ENCODE data around the gene RANBP9.

DNA sequence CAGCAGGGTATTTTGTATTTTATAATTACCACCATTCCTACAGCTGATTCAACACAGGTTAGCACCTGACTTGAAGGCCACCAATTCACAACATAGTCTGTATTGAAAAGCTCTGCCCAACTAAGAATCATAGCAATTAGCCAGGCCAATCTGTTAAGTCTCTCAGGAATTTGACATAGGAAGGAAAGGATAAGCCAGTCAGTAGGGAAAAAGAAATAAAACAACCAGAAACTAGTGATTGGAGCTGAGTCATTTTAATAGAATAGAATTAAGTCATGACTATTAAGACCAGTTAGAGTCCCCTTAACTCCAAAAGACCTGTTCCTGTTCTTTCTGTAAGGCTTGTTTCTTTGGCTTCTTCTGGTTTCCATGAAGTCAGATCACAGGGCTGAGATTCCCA is 8.1 kb downstream of the RANBP9 start:
- no peak for TF ChIP-seq POLR2A (IDR thresholded peaks at IDR 0.05)
- TF ChIP-seq, protein P1, sequence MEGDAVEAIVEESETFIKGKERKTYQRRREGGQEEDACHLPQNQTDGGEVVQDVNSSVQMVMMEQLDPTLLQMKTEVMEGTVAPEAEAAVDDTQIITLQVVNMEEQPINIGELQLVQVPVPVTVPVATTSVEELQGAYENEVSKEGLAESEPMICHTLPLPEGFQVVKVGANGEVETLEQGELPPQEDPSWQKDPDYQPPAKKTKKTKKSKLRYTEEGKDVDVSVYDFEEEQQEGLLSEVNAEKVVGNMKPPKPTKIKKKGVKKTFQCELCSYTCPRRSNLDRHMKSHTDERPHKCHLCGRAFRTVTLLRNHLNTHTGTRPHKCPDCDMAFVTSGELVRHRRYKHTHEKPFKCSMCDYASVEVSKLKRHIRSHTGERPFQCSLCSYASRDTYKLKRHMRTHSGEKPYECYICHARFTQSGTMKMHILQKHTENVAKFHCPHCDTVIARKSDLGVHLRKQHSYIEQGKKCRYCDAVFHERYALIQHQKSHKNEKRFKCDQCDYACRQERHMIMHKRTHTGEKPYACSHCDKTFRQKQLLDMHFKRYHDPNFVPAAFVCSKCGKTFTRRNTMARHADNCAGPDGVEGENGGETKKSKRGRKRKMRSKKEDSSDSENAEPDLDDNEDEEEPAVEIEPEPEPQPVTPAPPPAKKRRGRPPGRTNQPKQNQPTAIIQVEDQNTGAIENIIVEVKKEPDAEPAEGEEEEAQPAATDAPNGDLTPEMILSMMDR (IDR thresholded peaks at IDR 0.05) = no peak
